GM19455 (cell line): ENCODE results near the gene BCAS1.

Source experiments
- ATAC-seq: cut with Tn5 transposase; IDR thresholded peaks from one replicate; pipeline ENCODE4 v1.9.1; 2021; ENCODE audit not compliant: unreplicated experiment

Gene BCAS1

GRCh38 chr20:54103762-54104600 is 33.6 kb upstream of the BCAS1 start:
- ATAC-seq = no peak

- peak; percentile 78 for ATAC-seq
Measured at GRCh38 chr20:54103067-54103761, 32.8 kb upstream of the BCAS1 start.

- ATAC-seq = no peak
Measured at GRCh38 chr20:54102543-54102942, 32.1 kb upstream of the BCAS1 start.

GRCh38 chr20:54100563-54100962 is 30.2 kb upstream of the BCAS1 start:
- no peak for ATAC-seq

GRCh38 chr20:54099894-54100293 is 29.5 kb upstream of the BCAS1 start:
- no peak for ATAC-seq

- no peak for ATAC-seq
Measured at GRCh38 chr20:54098047-54098446, 27.7 kb upstream of the BCAS1 start.

GRCh38 chr20:54097236-54097529 is 26.8 kb upstream of the BCAS1 start:
- no peak for ATAC-seq

- ATAC-seq = no peak
Measured at GRCh38 chr20:54095824-54096223, 25.4 kb upstream of the BCAS1 start.

- ATAC-seq = no peak
Measured at GRCh38 chr20:54094268-54094580, 23.8 kb upstream of the BCAS1 start.

- no peak for ATAC-seq
Measured at GRCh38 chr20:54093423-54094267, 23.3 kb upstream of the BCAS1 start.

GRCh38 chr20:54092021-54092420 is 21.6 kb upstream of the BCAS1 start:
- no peak for ATAC-seq

- no peak for ATAC-seq
Measured at GRCh38 chr20:54091120-54091480, 20.7 kb upstream of the BCAS1 start.

GRCh38 chr20:54090230-54091119 is 20.1 kb upstream of the BCAS1 start:
- no peak for ATAC-seq

- ATAC-seq = no peak
Measured at GRCh38 chr20:54088430-54088829, 18.0 kb upstream of the BCAS1 start.

- ATAC-seq = no peak
Measured at GRCh38 chr20:54086507-54087039, 16.2 kb upstream of the BCAS1 start.

- ATAC-seq = no peak
Measured at GRCh38 chr20:54085910-54086309, 15.5 kb upstream of the BCAS1 start.

GRCh38 chr20:54085425-54085824 is 15.0 kb upstream of the BCAS1 start:
- ATAC-seq = no peak

- no peak for ATAC-seq
Measured at GRCh38 chr20:54084727-54085388, 14.5 kb upstream of the BCAS1 start.

- ATAC-seq = no peak
Measured at GRCh38 chr20:54084193-54084592, 13.8 kb upstream of the BCAS1 start.

GRCh38 chr20:54083459-54083858 is 13.1 kb upstream of the BCAS1 start:
- ATAC-seq = no peak
